GM23338 (cell line): Measurements from ENCODE around the gene BPIFB1. TPM values are rescaled to one million over a fixed set of nuclear protein-coding genes. Genes with fewer than 3 reads are reported as not detected.

Source experiments
- ATAC-seq: fragments of 200-7000 bp; cut with Tn5 transposase; 3 replicates; pipeline ENCODE4 v1.9.1; 2020
- DNase-seq: peaks from one replicate; pipeline ENCODE4 v3.0.0-alpha.2; 2015; ENCODE audit warnings: low spot score
- H2AFZ ChIP-seq: fragments of 200-600 bp; sonication (generic); 2 replicates; pipeline ENCODE4 v1.8.0; 2016; ENCODE audit warnings: antibody characterized with exemption, mild to moderate bottlenecking, moderate library complexity
- H3F3A ChIP-seq: fragments of 200-600 bp; sonication (generic); replicated peaks from 2 replicates; pipeline ENCODE4 v1.8.0; 2017; ENCODE audit warnings: antibody characterized with exemption, mixed run types, low read depth
- H3K27ac ChIP-seq: fragments of 200-600 bp; sonication (generic); 2 replicates; pipeline ENCODE4 v1.6.1; 2016; ENCODE audit warnings: low read depth
- H3K27me3 ChIP-seq: fragments of 200-600 bp; sonication (generic); 2 replicates; pipeline ENCODE4 v1.8.0; 2016; ENCODE audit warnings: mild to moderate bottlenecking, mixed run types, moderate library complexity; ENCODE audit not compliant: insufficient read depth
- H3K36me3 ChIP-seq: fragments of 200-600 bp; sonication (generic); 2 replicates; pipeline ENCODE4 v1.8.0; 2016; ENCODE audit warnings: mild to moderate bottlenecking; ENCODE audit not compliant: insufficient read depth
- H3K4me1 ChIP-seq: fragments of 200-600 bp; sonication (generic); 2 replicates; pipeline ENCODE4 v1.8.0; 2016; ENCODE audit warnings: mild to moderate bottlenecking, moderate library complexity; ENCODE audit not compliant: insufficient read depth
- H3K4me2 ChIP-seq: fragments of 200-600 bp; sonication (generic); 2 replicates; pipeline ENCODE4 v1.7.1; 2017; ENCODE audit warnings: mixed run types
- H3K4me3 ChIP-seq: fragments of 200-600 bp; sonication (generic); 2 replicates; pipeline ENCODE4 v1.6.1; 2016; ENCODE audit warnings: mixed run types
- H3K79me2 ChIP-seq: fragments of 200-600 bp; sonication (generic); replicated peaks from 2 replicates; pipeline ENCODE4 v1.8.0; 2017; ENCODE audit warnings: mild to moderate bottlenecking; ENCODE audit not compliant: insufficient read depth
- H3K9me2 ChIP-seq: fragments of 200-600 bp; sonication (generic); 2 replicates; pipeline ENCODE4 v1.8.0; 2017; ENCODE audit not compliant: insufficient read depth
- H4K20me1 ChIP-seq: fragments of 200-600 bp; sonication (generic); replicated peaks from 2 replicates; pipeline ENCODE4 v1.8.0; 2017; ENCODE audit warnings: mild to moderate bottlenecking; ENCODE audit not compliant: insufficient read depth
- H3K27ac Mint-ChIP-seq: 2 replicates; pipeline ENCODE4 v1.8.0; 2020; ENCODE audit warnings: inconsistent platforms, mild to moderate bottlenecking, moderate library complexity, mixed read lengths
- H3K27me3 Mint-ChIP-seq: 3 replicates; pipeline ENCODE4 v1.8.0; 2022; ENCODE audit warnings: low read depth, mild to moderate bottlenecking, moderate library complexity, mixed read lengths, inconsistent platforms; ENCODE audit not compliant: insufficient read depth, poor library complexity
- H3K36me3 Mint-ChIP-seq: 3 replicates; pipeline ENCODE4 v1.8.0; 2021; ENCODE audit warnings: low read depth, mild to moderate bottlenecking, inconsistent platforms, moderate library complexity, mixed read lengths
- H3K4me1 Mint-ChIP-seq: 3 replicates; pipeline ENCODE4 v1.8.0; 2020; ENCODE audit warnings: mild to moderate bottlenecking, inconsistent platforms, mixed read lengths
- H3K4me3 Mint-ChIP-seq: 3 replicates; pipeline ENCODE4 v1.8.0; 2021; ENCODE audit warnings: moderate library complexity, mild to moderate bottlenecking, inconsistent platforms, mixed read lengths
- H3K9me3 Mint-ChIP-seq: 3 replicates; pipeline ENCODE4 v1.8.0; 2020; ENCODE audit warnings: moderate library complexity, mild to moderate bottlenecking, inconsistent platforms, mixed read lengths
- CTCF ChIP-seq, 2 experiments: fragments of 200-600 bp in 1 of 2; sonication (generic) in 1 of 2; conservative IDR thresholded peaks; 2 replicates each; pipeline versions ENCODE4 v1.5.1 to v1.6.1; 2016 to 2017; ENCODE audit warnings: antibody characterized with exemption in 2 of 2, low read depth in 2 of 2, mild to moderate bottlenecking in 2 of 2, moderate library complexity in 1 of 2
- ETS1 ChIP-seq: IDR thresholded peaks from 2 replicates; pipeline ENCODE4 v1.6.1; 2016; ENCODE audit warnings: antibody characterized with exemption
- EZH2 ChIP-seq: fragments of 200-600 bp; sonication (generic); IDR thresholded peaks from one replicate; pipeline ENCODE4 v1.8.0; 2017; ENCODE audit warnings: antibody characterized with exemption, mild to moderate bottlenecking, low read depth; ENCODE audit not compliant: unreplicated experiment
- EZH2phosphoT487 ChIP-seq: fragments of 200-600 bp; sonication (generic); IDR thresholded peaks from one replicate; pipeline ENCODE4 v1.8.1; 2018; ENCODE audit warnings: antibody characterized with exemption; ENCODE audit not compliant: unreplicated experiment
- JUNB ChIP-seq: IDR thresholded peaks from one replicate; pipeline ENCODE4 v1.6.1; 2016; ENCODE audit warnings: antibody characterized with exemption; ENCODE audit not compliant: unreplicated experiment
- NANOG ChIP-seq: IDR thresholded peaks from 2 replicates; pipeline ENCODE4 v1.6.1; 2016; ENCODE audit warnings: antibody characterized with exemption, borderline replicate concordance
- POLR2AphosphoS5 ChIP-seq: IDR thresholded peaks from 2 replicates; pipeline ENCODE4 v1.6.1; 2016; ENCODE audit warnings: antibody characterized with exemption, low read depth
- REST ChIP-seq: IDR thresholded peaks from one replicate; pipeline ENCODE4 v1.6.1; 2018; ENCODE audit warnings: antibody characterized with exemption; ENCODE audit not compliant: unreplicated experiment
- STAT1 ChIP-seq: IDR thresholded peaks from one replicate; pipeline ENCODE4 v1.6.1; 2016; ENCODE audit warnings: antibody characterized with exemption; ENCODE audit not compliant: unreplicated experiment
- ZNF331 ChIP-seq: fragments of 250-450 bp; sonication (Bioruptor Pico); IDR thresholded peaks from 2 replicates; pipeline ENCODE4 v1.5.0; 2020; ENCODE audit warnings: low read depth, mild to moderate bottlenecking, moderate library complexity
- polyA plus RNA-seq: library from polyadenylated mRNA; unstranded; fragments of >200 nt; fragmentation: Nextera tagmentation; extraction: Ambion mirVana; gene quantifications from 2 replicates; pipeline ENCODE4 v1.2.1, GENCODE V29; 2016
- total RNA-seq: library from RNA; depleted of rRNA; stranded (reverse); fragments of >200 nt; shearing (Covaris generic); gene quantifications from 2 replicates; pipeline ENCODE4 v1.2.3, GENCODE V29; 2014

The BPIFB1 gene
- total and polyA plus RNA-seq, 2 experiments from 2014 or later: not detected

- peaks cover 3% of the 10 kb centered on the region for H3K27me3 Mint-ChIP-seq
- peaks cover 27% of the 10 kb centered on the region for H3K4me1 Mint-ChIP-seq
- H3K36me3 ChIP-seq: no peaks in the 10 kb centered on the region; the same call in 1 of the 2 replicates
- H3K79me2 ChIP-seq: no peaks in the 10 kb centered on the region
- H3K36me3 Mint-ChIP-seq: peaks cover 8% of the 10 kb centered on the region
- H3K27ac ChIP-seq: no peak overlapping the region
- no peaks in the 10 kb centered on the region; the same call in 2 of the 3 replicates for H3K9me3 Mint-ChIP-seq
- no peak for TF ChIP-seq ZNF331
- TF ChIP-seq ETS1: no peak
- no peak for TF ChIP-seq NANOG
- TF ChIP-seq POLR2AphosphoS5: no peak
- H3F3A ChIP-seq: no peaks in the 10 kb centered on the region
- H3K4me1 ChIP-seq: peaks cover 13% of the 10 kb centered on the region; the same call in 1 of the 2 replicates
- no peaks in the 10 kb centered on the region for H3K27me3 ChIP-seq
- no peak overlapping the region for H2AFZ ChIP-seq
- H3K4me2 ChIP-seq: no peak overlapping the region
- no peaks in the 10 kb centered on the region for H3K9me2 ChIP-seq
- no peaks in the 10 kb centered on the region for H4K20me1 ChIP-seq
- H3K4me3 Mint-ChIP-seq: no peak overlapping the region
- no peak overlapping the region for H3K4me3 ChIP-seq
- no peak overlapping the region for H3K27ac Mint-ChIP-seq
- DNase-seq (no peak), ATAC-seq (no peak)
Measured at GRCh38 chr20:33349493-33349892, 66.5 kb downstream of the BPIFB1 start.

- no peak overlapping the region for H3K4me3 Mint-ChIP-seq
- Histone ChIP-seq H3K4me3 (no peak overlapping the region), H3K27me3 (no peaks in the 10 kb centered on the region), H3K4me1 (peaks cover 13% of the 10 kb centered on the region; the same call in 1 of the 2 replicates), H3K79me2 (no peaks in the 10 kb centered on the region), H3K9me2 (no peaks in the 10 kb centered on the region), H4K20me1 (no peaks in the 10 kb centered on the region), H2AFZ (no peak overlapping the region), H3K27ac (no peak overlapping the region), H3K4me2 (no peak overlapping the region), H3F3A (no peaks in the 10 kb centered on the region), H3K36me3 (no peaks in the 10 kb centered on the region; the same call in 1 of the 2 replicates)
- H3K9me3 Mint-ChIP-seq: no peaks in the 10 kb centered on the region; the same call in 2 of the 3 replicates
- peak; percentile 23 for ATAC-seq
- peaks cover 27% of the 10 kb centered on the region for H3K4me1 Mint-ChIP-seq
- peak overlapping the region; percentile 80 for H3K27ac Mint-ChIP-seq
- H3K36me3 Mint-ChIP-seq: peaks cover 8% of the 10 kb centered on the region
- peaks cover 3% of the 10 kb centered on the region for H3K27me3 Mint-ChIP-seq
- DNase-seq: peak; percentile 16
- no peak for TF ChIP-seq REST
- TF ChIP-seq EZH2phosphoT487: no peak
- no peak for TF ChIP-seq JUNB
- TF ChIP-seq ETS1: no peak
- TF ChIP-seq POLR2AphosphoS5: no peak
- no peak for TF ChIP-seq NANOG
- TF ChIP-seq CTCF (conservative IDR thresholded peaks at IDR 0.05; ENCODE audit: low read depth in 2 of 2): no peak
- no peak for TF ChIP-seq EZH2
- no peak for TF ChIP-seq STAT1
- no peak for TF ChIP-seq ZNF331
Measured at GRCh38 chr20:33351696-33352095, 68.7 kb downstream of the BPIFB1 start.
